GM10266 (cell line): ENCODE data around the gene QRSL1.
A peak's percentile ranks its signal among the peaks of the same experiment; 100 is the strongest.
"Not testable (repeated sequence)": the region's sequence is repeated elsewhere in the genome, so short reads cannot be mapped to it uniquely, and the experiment has no call there.

Experiments
- DNase-seq: peaks from one replicate; pipeline ENCODE4 v3.0.0; 2012; ENCODE audit errors: extremely low spot score
- TF ChIP-seq, protein P1 (sequence below): IDR thresholded peaks from 2 replicates; pipeline ENCODE4 v1.5.1; 2012; ENCODE audit warnings: mild to moderate bottlenecking, low read depth; ENCODE audit not compliant: control insufficient read depth, insufficient read depth; ENCODE audit errors: missing control alignments

Gene QRSL1

GRCh38 chr6:106694343-106694742 lies 65.0 kb downstream of the QRSL1 start:
- TF ChIP-seq, protein P1, sequence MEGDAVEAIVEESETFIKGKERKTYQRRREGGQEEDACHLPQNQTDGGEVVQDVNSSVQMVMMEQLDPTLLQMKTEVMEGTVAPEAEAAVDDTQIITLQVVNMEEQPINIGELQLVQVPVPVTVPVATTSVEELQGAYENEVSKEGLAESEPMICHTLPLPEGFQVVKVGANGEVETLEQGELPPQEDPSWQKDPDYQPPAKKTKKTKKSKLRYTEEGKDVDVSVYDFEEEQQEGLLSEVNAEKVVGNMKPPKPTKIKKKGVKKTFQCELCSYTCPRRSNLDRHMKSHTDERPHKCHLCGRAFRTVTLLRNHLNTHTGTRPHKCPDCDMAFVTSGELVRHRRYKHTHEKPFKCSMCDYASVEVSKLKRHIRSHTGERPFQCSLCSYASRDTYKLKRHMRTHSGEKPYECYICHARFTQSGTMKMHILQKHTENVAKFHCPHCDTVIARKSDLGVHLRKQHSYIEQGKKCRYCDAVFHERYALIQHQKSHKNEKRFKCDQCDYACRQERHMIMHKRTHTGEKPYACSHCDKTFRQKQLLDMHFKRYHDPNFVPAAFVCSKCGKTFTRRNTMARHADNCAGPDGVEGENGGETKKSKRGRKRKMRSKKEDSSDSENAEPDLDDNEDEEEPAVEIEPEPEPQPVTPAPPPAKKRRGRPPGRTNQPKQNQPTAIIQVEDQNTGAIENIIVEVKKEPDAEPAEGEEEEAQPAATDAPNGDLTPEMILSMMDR = no peak
- DNase-seq = no peak

DNA sequence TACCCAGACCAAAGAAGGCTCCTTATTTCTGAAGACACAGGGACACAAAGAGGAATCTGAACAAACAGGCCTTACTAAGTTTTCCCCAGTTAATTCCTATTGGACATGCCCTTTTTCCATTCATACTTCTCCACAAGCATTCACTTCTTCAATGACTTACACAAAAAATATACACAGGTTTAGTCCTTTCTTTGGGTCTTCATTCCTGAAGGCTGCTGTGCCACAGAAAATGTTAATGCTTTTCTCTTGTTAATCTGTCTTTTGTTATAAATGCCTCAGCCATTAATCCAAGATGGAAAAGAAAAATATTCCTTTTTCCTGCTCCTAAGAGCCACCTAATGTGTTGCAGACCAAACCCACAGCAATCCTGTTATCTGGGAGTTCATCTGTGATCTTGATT lies 71.2 kb downstream of the QRSL1 start:
- no peak for DNase-seq
- TF ChIP-seq, protein P1 = no peak

DNA sequence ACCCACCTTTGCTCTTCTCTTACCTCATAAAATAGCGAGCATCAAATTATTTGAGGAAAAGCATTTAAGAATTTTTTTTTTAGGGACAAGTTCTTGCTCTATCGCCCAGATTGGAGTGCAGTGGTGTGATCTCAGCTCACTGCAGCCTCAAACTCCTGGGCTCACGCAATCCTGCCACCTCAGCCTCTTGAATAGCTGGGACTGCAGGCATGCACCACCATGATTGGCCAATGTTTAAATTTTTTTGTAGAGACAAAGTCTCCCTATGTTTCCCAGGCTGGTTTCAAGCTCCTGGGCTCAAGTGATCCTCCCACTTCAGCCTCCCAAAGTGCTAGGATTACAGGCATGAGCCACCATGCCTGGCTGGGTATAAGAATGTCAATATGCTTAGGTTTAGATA lies 71.8 kb downstream of the QRSL1 start:
- not testable (repeated sequence) for DNase-seq

DNA sequence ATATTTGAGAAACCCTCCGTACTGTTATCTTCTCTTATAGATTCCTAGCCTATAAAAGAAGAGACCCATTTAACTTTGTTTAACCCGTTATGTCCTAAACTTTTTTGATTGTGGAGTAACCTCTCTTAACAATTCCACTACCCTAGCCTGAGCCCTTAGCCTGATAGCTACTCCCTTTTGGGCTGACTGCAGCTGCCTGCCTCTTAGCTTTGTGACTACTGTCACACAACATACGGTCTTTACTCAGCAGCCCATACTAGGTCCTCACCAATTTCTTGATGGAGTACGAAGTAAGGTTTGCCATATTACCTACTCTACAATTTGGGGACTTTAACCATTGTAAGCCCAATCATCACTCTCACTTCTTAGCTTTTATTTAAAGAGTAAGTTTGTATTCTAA lies 72.7 kb downstream of the QRSL1 start:
- TF ChIP-seq, protein P1 = no peak
- DNase-seq = peak; percentile 14

GRCh38 chr6:106702451-106703110 lies 73.2 kb downstream of the QRSL1 start:
- TF ChIP-seq, protein P1 = no peak
- DNase-seq = peak; percentile 70

DNA sequence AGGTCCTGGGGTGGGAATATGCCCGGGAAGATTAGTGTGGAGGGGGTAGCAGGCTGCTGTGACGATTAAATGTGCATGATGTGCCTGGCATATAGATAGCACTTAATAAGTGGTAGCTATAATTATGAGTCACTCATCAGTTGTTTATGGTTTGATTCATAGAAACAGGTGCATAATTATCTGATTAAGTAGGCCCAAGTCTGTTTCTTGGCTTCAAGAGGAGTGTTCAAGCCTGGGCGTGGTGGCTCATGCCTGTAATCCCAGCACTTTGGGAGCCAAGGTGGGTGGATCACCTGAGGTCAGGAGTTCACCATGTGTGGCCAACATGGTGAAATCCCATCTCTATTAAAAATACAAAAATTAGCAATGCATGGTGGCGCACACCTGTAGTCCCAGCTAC lies 74.9 kb downstream of the QRSL1 start:
- TF ChIP-seq, protein P1 = no peak
- no peak for DNase-seq

- DNase-seq = no peak
- TF ChIP-seq, protein P1 = no peak
Observed at GRCh38 chr6:106705156-106705555, 75.8 kb downstream of the QRSL1 start.

DNA sequence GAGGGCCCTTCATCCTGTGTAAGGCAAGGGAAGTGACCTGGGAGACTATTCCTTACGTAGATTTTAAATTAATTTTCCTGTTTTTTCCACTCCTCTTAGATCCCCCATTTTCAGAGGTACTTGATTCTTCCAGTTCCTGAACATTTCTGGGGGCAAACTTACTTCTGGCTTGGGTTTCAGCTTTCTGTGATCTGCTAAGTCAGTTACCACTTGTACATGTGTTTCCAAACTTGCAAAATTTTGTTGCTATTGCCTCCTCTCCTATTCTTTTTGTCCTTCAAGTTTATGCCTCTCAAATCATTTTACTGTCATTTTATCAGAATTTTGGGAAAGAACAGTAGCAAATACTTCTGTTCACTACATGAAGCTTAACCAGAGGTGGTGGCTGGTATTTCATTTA lies 81.2 kb downstream of the QRSL1 start:
- TF ChIP-seq, protein P1 = no peak
- no peak for DNase-seq
